HG03442 (cell line): ENCODE results near the gene TRAPPC13.
A peak's percentile ranks its signal among the peaks of the same experiment; 100 is the strongest.
"Not testable (repeated sequence)": the region's sequence is repeated elsewhere in the genome, so short reads cannot be mapped to it uniquely, and the experiment has no call there.

Source experiments
- ATAC-seq: cut with Tn5 transposase; IDR thresholded peaks from one replicate; pipeline ENCODE4 v1.9.1; 2021; ENCODE audit warnings: mild to moderate bottlenecking, moderate library complexity; ENCODE audit not compliant: unreplicated experiment

TRAPPC13 gene

GRCh38 chr5:65624571-65625555 is at the start of gene TRAPPC13, which contains the start of gene SHLD3:
Gene TRAPPC13 (plus strand): TSS chr5:65625027. CDS start chr5:65625061, 34 bp downstream.
Gene SHLD3 (plus strand): TSS chr5:65625027. CDS start chr5:65629588, 4,561 bp downstream.
- peak; percentile 73 for ATAC-seq

GRCh38 chr5:65577141-65577540 is 47.7 kb upstream of the TRAPPC13 start:
- no peak for ATAC-seq

GRCh38 chr5:65588694-65589093 is 36.1 kb upstream of the TRAPPC13 start:
- ATAC-seq, result no peak

- ATAC-seq, result not testable (repeated sequence)
These were observed 23.1 kb upstream of the TRAPPC13 start for GRCh38 chr5:65601761-65602160.

GRCh38 chr5:65611524-65611923 is 13.3 kb upstream of the TRAPPC13 start:
- ATAC-seq, result no peak

- no peak for ATAC-seq
These were observed 12.4 kb upstream of the TRAPPC13 start for GRCh38 chr5:65612298-65612907.

- no peak for ATAC-seq
These were observed 4.8 kb upstream of the TRAPPC13 start for GRCh38 chr5:65620021-65620420.

- ATAC-seq, result not testable (repeated sequence)
These were observed 2.9 kb upstream of the TRAPPC13 start for GRCh38 chr5:65621961-65622360.

- no peak for ATAC-seq
These were observed 1.3 kb upstream of the TRAPPC13 start for GRCh38 chr5:65623482-65623881.

GRCh38 chr5:65624025-65624570 is 729 bp upstream of the TRAPPC13 start, which contains the start of gene TRIM23:
Gene TRIM23 (minus strand): TSS chr5:65624333. CDS start chr5:65624274, 59 bp downstream.
- ATAC-seq, result peak; percentile 95

GRCh38 chr5:65625743-65626142 is 916 bp downstream of the TRAPPC13 start:
- ATAC-seq, result no peak

- ATAC-seq, result no peak
These were observed 6.2 kb downstream of the TRAPPC13 start for GRCh38 chr5:65630981-65631380.

GRCh38 chr5:65640240-65640639 is 15.4 kb downstream of the TRAPPC13 start:
- ATAC-seq, result no peak

- ATAC-seq, result no peak
These were observed 22.1 kb downstream of the TRAPPC13 start for GRCh38 chr5:65646938-65647337.

GRCh38 chr5:65647941-65648340 is 23.1 kb downstream of the TRAPPC13 start:
- ATAC-seq, result no peak

GRCh38 chr5:65651144-65651543 is 26.3 kb downstream of the TRAPPC13 start:
- ATAC-seq, result no peak

- no peak for ATAC-seq
These were observed 29.9 kb downstream of the TRAPPC13 start for GRCh38 chr5:65654713-65655112.

- ATAC-seq, result no peak
These were observed 39.1 kb downstream of the TRAPPC13 start for GRCh38 chr5:65663804-65664521.

GRCh38 chr5:65668696-65669095 is 43.9 kb downstream of the TRAPPC13 start:
- no peak for ATAC-seq

- no peak for ATAC-seq
These were observed 48.0 kb downstream of the TRAPPC13 start for GRCh38 chr5:65672796-65673195.

- ATAC-seq, result no peak
These were observed 49.9 kb downstream of the TRAPPC13 start for GRCh38 chr5:65674749-65675148.
